Spleen (tissue), 7 donors: ENCODE data around the gene PACSIN2.

Experiments used
- CTCF ChIP-seq, 11 experiments: fragments of 200-600 bp in 7 of 11; fragments of 450-650 bp in 4 of 11; sonication (generic) in 4 of 11; IDR thresholded peaks in 8 of 11; conservative IDR thresholded peaks in 3 of 11; 1 replicate in 7 of 11; 2 replicates in 4 of 11; pipeline versions ENCODE4 v1.4.0 to v1.8.0; 2016 to 2021; ENCODE audit warnings: antibody characterized with exemption in 11 of 11, inconsistent platforms in 4 of 11, mild to moderate bottlenecking in 1 of 11
- POLR2A ChIP-seq, 3 donors: fragments of 450-650 bp; IDR thresholded peaks; one replicate each; pipeline ENCODE4 v1.5.1; 2017; ENCODE audit warnings: antibody characterized with exemption in 3 of 3, mild to moderate bottlenecking in 1 of 3
- POLR2AphosphoS5 ChIP-seq, 3 donors: sonication (generic); formaldehyde crosslinking; IDR thresholded peaks; one replicate each; pipeline ENCODE4 v1.5.1; 2017; ENCODE audit warnings: antibody characterized with exemption in 3 of 3
- donor health status: DM: no; HTN: no; CAD: no; lungs with moderate emphysema.
- donor health status: DM: no; HTN: no; CAD: no.
- donor health status: DM: no; HTN: no; CAD: no.

DNA sequence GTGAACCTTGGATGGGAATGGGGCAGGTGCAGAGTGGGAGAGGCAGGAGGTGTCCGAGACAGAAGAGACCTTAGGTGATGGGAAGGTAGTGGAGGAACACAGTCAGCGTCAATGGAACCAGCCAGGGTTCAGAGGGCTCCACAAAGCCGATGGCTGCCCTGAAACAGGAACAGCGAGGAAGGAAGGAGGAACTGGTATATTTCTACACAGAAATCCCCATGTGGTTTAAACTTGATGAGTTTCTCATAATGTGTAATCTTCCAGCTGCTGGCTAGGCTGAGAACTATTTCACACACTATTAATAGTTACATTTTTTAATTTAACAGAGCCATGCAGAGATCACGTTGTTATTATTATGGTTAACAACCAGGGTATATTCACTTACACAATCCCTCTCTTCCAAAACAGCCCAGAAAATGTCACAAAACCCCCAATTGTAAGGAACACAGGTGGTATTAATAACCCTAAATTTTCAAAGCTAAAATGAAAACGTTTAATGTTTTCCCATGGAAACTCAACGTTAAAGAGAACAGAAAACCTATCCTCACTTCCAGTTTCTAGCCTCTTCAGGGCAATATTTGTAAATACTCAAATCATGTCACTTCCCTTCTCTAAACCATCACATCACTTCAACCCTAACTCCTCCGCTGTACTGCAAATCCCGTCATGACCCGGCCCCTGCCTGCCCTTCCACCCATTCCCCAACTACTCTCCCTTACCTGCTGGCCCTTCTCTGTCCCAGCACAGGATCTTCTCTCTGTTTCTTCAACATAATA lies 83.3 kb downstream of the PACSIN2 start:
- TF ChIP-seq CTCF (IDR thresholded peaks at IDR 0.05 in 8 of 11, conservative IDR thresholded peaks at IDR 0.05 in 3 of 11): peak in 2 of 11 experiments; percentile 6 to 7
- TF ChIP-seq POLR2A (IDR thresholded peaks at IDR 0.05): no peak
- peak in 2 of 3 donors; percentile 26 to 34 for TF ChIP-seq POLR2AphosphoS5 (IDR thresholded peaks at IDR 0.05)
